CD8-positive, alpha-beta memory T cell (primary cell): ENCODE measurements around the gene MRPL53. TPM values are rescaled to one million over a fixed set of nuclear protein-coding genes. Genes with fewer than 3 reads are reported as not detected.
"Not testable (repeated sequence)": the region's sequence is repeated elsewhere in the genome, so short reads cannot be mapped to it uniquely, and the experiment has no call there.

Experiments used
- CTCF ChIA-PET: fragments of 350-600 bp; sonication (Branson Sonifier 250); formaldehyde crosslinking; loops from one replicate; lab custom pipeline; 2021; ENCODE audit warnings: antibody characterized with exemption; lab: Charles Lee
- POLR2A ChIA-PET: fragments of 350-600 bp; sonication (Branson Sonifier 250); formaldehyde crosslinking; loops from one replicate; lab custom pipeline; 2021; ENCODE audit warnings: antibody characterized with exemption; lab: Charles Lee
- DNase-seq, 5 donors: peaks; one replicate each; pipeline versions ENCODE4 v3.0.0 to v3.0.0-alpha.2; 2020 to 2022; ENCODE audit warnings: mixed read lengths in 1 of 5
- H3K27ac ChIP-seq: one replicate; pipeline ENCODE4 v1.7.0; 2013; ENCODE audit warnings: low read depth, mild to moderate bottlenecking, low read length, moderate library complexity
- H3K27me3 ChIP-seq: 2 replicates; pipeline ENCODE4 v1.7.0; 2013; ENCODE audit warnings: low read length, mild to moderate bottlenecking; ENCODE audit not compliant: insufficient read depth, poor library complexity, severe bottlenecking
- H3K36me3 ChIP-seq: 2 replicates; pipeline ENCODE4 v1.7.0; 2013; ENCODE audit warnings: mild to moderate bottlenecking, low read length, moderate library complexity; ENCODE audit not compliant: insufficient read depth
- H3K4me1 ChIP-seq: 2 replicates; pipeline ENCODE4 v1.7.0; 2013; ENCODE audit warnings: mild to moderate bottlenecking, low read length, moderate library complexity; ENCODE audit not compliant: insufficient read depth
- H3K4me3 ChIP-seq: 2 replicates; pipeline ENCODE4 v1.7.0; 2013; ENCODE audit warnings: mild to moderate bottlenecking, low read length
- H3K9me3 ChIP-seq: 2 replicates; pipeline ENCODE4 v1.7.0; 2013; ENCODE audit warnings: mild to moderate bottlenecking, low read length
- H3K27ac Mint-ChIP-seq, 8 donors: one replicate each; pipeline ENCODE4 v1.8.0; 2020 to 2021; ENCODE audit warnings: mixed read lengths in 8 of 8, mild to moderate bottlenecking in 6 of 8, inconsistent platforms in 3 of 8, moderate library complexity in 3 of 8
- H3K27me3 Mint-ChIP-seq, 2 donors: one replicate each; pipeline ENCODE4 v1.8.0; 2020 to 2021; ENCODE audit warnings: mixed read lengths in 2 of 2, mild to moderate bottlenecking in 1 of 2, moderate library complexity in 1 of 2
- H3K36me3 Mint-ChIP-seq, 3 donors: one replicate each; pipeline ENCODE4 v1.8.0; 2020 to 2021; ENCODE audit warnings: mixed read lengths in 3 of 3, inconsistent platforms in 1 of 3, mild to moderate bottlenecking in 1 of 3
- H3K4me1 Mint-ChIP-seq, 3 donors: one replicate each; pipeline ENCODE4 v1.8.0; 2020 to 2021; ENCODE audit warnings: mixed read lengths in 3 of 3, inconsistent platforms in 1 of 3, mild to moderate bottlenecking in 1 of 3
- H3K4me3 Mint-ChIP-seq, 7 donors: one replicate each; pipeline ENCODE4 v1.8.0; 2020 to 2021; ENCODE audit warnings: mixed read lengths in 7 of 7, mild to moderate bottlenecking in 6 of 7, moderate library complexity in 4 of 7, inconsistent platforms in 2 of 7
- H3K9me3 Mint-ChIP-seq, 5 donors: one replicate each; pipeline ENCODE4 v1.8.0; 2020 to 2022; ENCODE audit warnings: mixed read lengths in 5 of 5, mild to moderate bottlenecking in 3 of 5, moderate library complexity in 2 of 5, inconsistent platforms in 1 of 5
- polyA plus RNA-seq: library from polyadenylated mRNA; unstranded; fragments of 300-500 nt; fragmentation: Illumina TruSeq; gene quantifications from one replicate; pipeline ENCODE4 v1.2.3, GENCODE V29; 2021
- total RNA-seq, 2 experiments: library from RNA; stranded (reverse); gene quantifications; one replicate each; pipeline ENCODE4 v1.2.3, GENCODE V29; 2021

Gene MRPL53
- total and polyA plus RNA-seq, 3 experiments from 2014 or later: 108 to 118 (median 115) TPM

DNA sequence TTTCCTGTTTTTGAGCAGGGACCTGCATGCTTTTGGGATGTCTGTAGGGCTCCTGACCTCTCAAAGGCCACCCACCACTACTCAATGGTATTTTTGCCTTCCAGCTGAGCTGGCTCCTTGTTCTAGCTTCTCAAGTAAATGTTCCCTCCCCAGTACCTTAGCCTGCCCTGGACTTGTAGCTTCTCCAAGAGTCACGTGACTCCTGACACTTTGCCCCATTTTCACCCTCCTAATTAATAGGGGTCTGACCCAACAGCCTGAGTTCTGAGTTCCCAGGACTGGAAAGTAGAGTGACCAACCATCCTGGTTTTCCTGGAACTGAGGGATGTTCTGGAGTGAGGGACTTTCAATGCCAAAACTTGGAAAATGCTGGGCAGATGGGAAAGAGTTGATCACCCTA is 23.0 kb upstream of the MRPL53 start:
- Mint-ChIP-seq H3K4me1 (peaks cover 12 to 26% (median 18%) of the 10 kb centered on the region in 3 donors), H3K27me3 (peaks cover 17 to 18% of the 10 kb centered on the region in 2 donors), H3K9me3 (no peaks in the 10 kb centered on the region), H3K36me3 (peaks cover 7 to 43% (median 14%) of the 10 kb centered on the region in 3 donors), H3K27ac (peak overlapping the region in 3 of 8 donors; percentile 34 to 69 (median 63)), H3K4me3 (peak overlapping the region in 2 of 7 donors; percentile 13 to 39)
- H3K4me3 ChIP-seq: no peak overlapping the region
- peaks cover 22% of the 10 kb centered on the region for H3K36me3 ChIP-seq
- no peaks in the 10 kb centered on the region for H3K9me3 ChIP-seq
- POLR2A ChIA-PET: no interaction called here
- CTCF ChIA-PET: interaction anchor here (1.7 kb wide), 1 partner anchor 10 kb away, joined by 6 read pairs; no protein-coding TSS in a partner anchor
- peaks cover 11% of the 10 kb centered on the region for H3K27me3 ChIP-seq
- no peak for DNase-seq
- peaks cover 20% of the 10 kb centered on the region for H3K4me1 ChIP-seq
- no peak overlapping the region for H3K27ac ChIP-seq

DNA sequence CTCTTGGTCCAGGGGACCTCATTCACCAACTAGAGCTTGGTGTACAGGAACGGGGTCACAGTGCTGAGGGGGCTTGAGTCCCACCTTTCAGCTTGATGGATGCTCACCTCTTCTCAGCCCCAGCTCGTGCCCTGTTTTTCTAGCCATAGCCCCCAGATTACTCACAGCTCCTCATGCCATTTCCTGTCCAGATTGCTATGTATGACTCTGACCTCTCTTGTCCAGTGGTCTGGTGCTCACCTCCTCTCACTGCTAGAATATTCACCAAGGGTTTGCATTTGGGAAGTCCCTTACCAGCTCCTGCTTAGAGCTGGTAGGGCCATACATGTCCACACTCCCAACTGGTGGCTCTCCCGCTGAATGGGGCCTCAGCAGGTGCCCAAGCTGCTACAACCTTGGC is 21.1 kb upstream of the MRPL53 start:
- POLR2A ChIA-PET: no interaction called here
- peaks cover 5 to 11% (median 11%) of the 10 kb centered on the region in 3 donors for H3K4me1 Mint-ChIP-seq
- peaks cover 3% of the 10 kb centered on the region for H3K27me3 ChIP-seq
- H3K27ac ChIP-seq: no peak overlapping the region
- H3K27ac Mint-ChIP-seq: peak overlapping the region in 1 of 8 donors; percentile 40
- H3K36me3 ChIP-seq: peaks cover 24% of the 10 kb centered on the region
- H3K9me3 Mint-ChIP-seq: no peaks in the 10 kb centered on the region
- peaks cover 9% of the 10 kb centered on the region for H3K4me1 ChIP-seq
- H3K4me3 ChIP-seq: no peak overlapping the region
- peaks cover 4% of the 10 kb centered on the region in 2 donors for H3K27me3 Mint-ChIP-seq
- CTCF ChIA-PET: interaction anchor here (1.0 to 1.2 kb wide), 2 partner anchors 11 to 38 kb away, joined by 4 to 10 read pairs; partner anchors contain the start of genes CCDC142 and TTC31
- H3K36me3 Mint-ChIP-seq: peaks cover 7 to 58% (median 16%) of the 10 kb centered on the region in 3 donors
- H3K9me3 ChIP-seq: no peaks in the 10 kb centered on the region
- no peak for DNase-seq
- H3K4me3 Mint-ChIP-seq: no peak overlapping the region

GRCh38 chr2:74491648-74492544 is 19.4 kb upstream of the MRPL53 start:
- no peaks in the 10 kb centered on the region for H3K27me3 Mint-ChIP-seq
- H3K4me1 Mint-ChIP-seq: peaks cover 0 to 1% (median 0%) of the 10 kb centered on the region in 3 donors
- H3K27ac ChIP-seq: no peak overlapping the region
- no peaks in the 10 kb centered on the region for H3K27me3 ChIP-seq
- H3K27ac Mint-ChIP-seq: no peak overlapping the region
- H3K36me3 ChIP-seq: peaks cover 31% of the 10 kb centered on the region
- no peaks in the 10 kb centered on the region for H3K9me3 ChIP-seq
- no peaks in the 10 kb centered on the region for H3K4me1 ChIP-seq
- H3K36me3 Mint-ChIP-seq: peaks cover 7 to 64% (median 17%) of the 10 kb centered on the region in 3 donors
- H3K4me3 ChIP-seq: no peak overlapping the region
- no peak overlapping the region for H3K4me3 Mint-ChIP-seq
- H3K9me3 Mint-ChIP-seq: no peaks in the 10 kb centered on the region
- no peak for DNase-seq
- ChIA-PET POLR2A (no interaction called here), CTCF (interaction anchor here (0.9 kb wide), 1 partner anchor 9 kb away, joined by 5 read pairs; the partner anchor contains the start of genes CCDC142 and TTC31)

DNA sequence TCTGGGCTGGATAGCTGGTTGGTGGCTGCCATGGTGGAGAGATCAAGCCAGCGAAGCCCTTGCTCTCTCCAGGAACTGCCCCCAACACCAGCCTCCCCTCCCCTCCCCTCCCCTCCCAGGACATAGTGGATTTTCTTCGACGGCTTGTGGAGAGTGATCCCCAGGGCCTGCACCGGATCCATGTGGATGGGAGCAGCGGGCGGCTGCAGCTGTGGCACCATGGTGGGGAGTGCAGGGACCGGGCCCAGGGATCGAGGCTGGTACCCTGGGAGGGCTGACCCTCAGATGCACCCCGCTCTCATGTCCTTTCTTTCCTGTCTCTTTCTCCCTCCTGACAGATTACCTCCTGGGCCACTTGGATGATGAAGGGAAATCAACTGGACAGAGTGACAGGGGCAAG is 17.4 kb upstream of the MRPL53 start:
- Mint-ChIP-seq H3K9me3 (no peaks in the 10 kb centered on the region), H3K36me3 (peaks cover 7 to 80% (median 20%) of the 10 kb centered on the region in 3 donors), H3K27me3 (no peaks in the 10 kb centered on the region), H3K4me3 (no peak overlapping the region), H3K4me1 (peaks cover 2 to 10% (median 4%) of the 10 kb centered on the region in 3 donors), H3K27ac (no peak overlapping the region)
- Histone ChIP-seq H3K27me3 (no peaks in the 10 kb centered on the region), H3K9me3 (no peaks in the 10 kb centered on the region), H3K27ac (no peak overlapping the region), H3K4me1 (no peaks in the 10 kb centered on the region), H3K36me3 (peaks cover 35% of the 10 kb centered on the region), H3K4me3 (no peak overlapping the region)
- ChIA-PET CTCF (interaction anchor here (1.1 to 1.3 kb wide), 3 partner anchors 10 to 55 kb away, joined by 3 to 4 read pairs (median 3); no protein-coding TSS in a partner anchor), POLR2A (interaction anchor here (0.6 kb wide), 1 partner anchor 29 kb away, joined by 7 read pairs; no protein-coding TSS in a partner anchor)
- no peak for DNase-seq

DNA sequence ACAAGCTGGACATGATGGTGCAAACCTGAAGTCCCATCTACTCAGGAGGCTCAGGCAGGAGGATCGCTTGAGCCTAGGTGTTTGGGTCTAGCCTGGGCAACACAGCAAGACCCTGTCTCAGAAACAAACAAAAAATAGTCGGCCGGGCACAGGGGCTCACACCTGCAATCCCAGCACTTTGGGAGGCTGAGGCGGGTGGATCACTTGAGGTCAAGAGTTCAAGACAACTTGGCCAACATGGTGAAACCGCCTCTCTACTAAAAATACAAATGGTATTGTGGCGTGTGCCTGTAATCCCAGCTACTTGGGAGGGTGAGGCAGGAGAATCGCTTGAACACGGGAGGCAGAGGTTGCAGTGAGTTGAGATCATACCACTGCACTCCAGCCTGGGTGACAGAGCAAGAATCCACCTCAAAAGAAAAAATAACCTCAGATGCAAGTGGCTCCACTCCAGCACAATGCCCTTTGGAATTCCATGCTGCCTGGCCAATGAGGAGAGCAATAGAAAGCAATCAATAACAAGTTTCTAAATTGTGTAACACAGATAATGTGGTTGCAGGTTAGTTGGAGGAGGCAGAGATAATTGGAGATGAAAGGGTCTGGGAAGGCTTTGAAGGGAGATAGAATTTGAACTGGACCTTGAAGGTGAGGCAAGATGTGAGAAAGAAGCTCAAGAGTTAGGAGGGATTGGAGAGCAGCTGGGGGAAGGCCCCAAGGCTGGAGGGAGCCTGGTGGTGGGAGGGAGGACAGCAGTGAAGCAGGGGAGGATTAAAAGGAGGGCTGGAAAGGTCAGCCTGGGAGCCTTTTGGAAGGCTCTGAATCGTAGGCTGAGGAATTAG is 16.4 kb upstream of the MRPL53 start:
- H3K27ac Mint-ChIP-seq: no peak overlapping the region

GRCh38 chr2:74486141-74486540 is 13.7 kb upstream of the MRPL53 start:
- H3K4me3 ChIP-seq: no peak overlapping the region
- no peaks in the 10 kb centered on the region for H3K27me3 ChIP-seq
- Mint-ChIP-seq H3K4me1 (peaks cover 20 to 39% (median 28%) of the 10 kb centered on the region in 3 donors), H3K9me3 (no peaks in the 10 kb centered on the region), H3K27me3 (no peaks in the 10 kb centered on the region), H3K27ac (no peak overlapping the region), H3K4me3 (peak overlapping the region in 1 of 7 donors; percentile 10), H3K36me3 (peaks cover 4 to 61% (median 11%) of the 10 kb centered on the region in 3 donors)
- ChIA-PET CTCF (no interaction called here), POLR2A (no interaction called here)
- H3K4me1 ChIP-seq: peaks cover 16% of the 10 kb centered on the region
- H3K9me3 ChIP-seq: no peaks in the 10 kb centered on the region
- H3K36me3 ChIP-seq: peaks cover 20% of the 10 kb centered on the region
- H3K27ac ChIP-seq: no peak overlapping the region
- no peak for DNase-seq

More for the DNA sequence above, 16.4 kb upstream of the MRPL53 start:
- Mint-ChIP-seq H3K27me3 (no peaks in the 10 kb centered on the region), H3K9me3 (no peaks in the 10 kb centered on the region), H3K4me1 (peaks cover 4 to 15% (median 10%) of the 10 kb centered on the region in 3 donors), H3K36me3 (peaks cover 7 to 76% (median 21%) of the 10 kb centered on the region in 3 donors), H3K4me3 (no peak overlapping the region)
- ChIA-PET CTCF (interaction anchor here (1.1 to 1.3 kb wide), 3 partner anchors 12 to 43 kb away, joined by 3 to 4 read pairs (median 4); no protein-coding TSS in a partner anchor), POLR2A (interaction anchor here (0.6 kb wide), 2 partner anchors 11 to 37 kb away, joined by 3 to 4 read pairs; no protein-coding TSS in a partner anchor)
- Histone ChIP-seq H3K27ac (no peak overlapping the region), H3K9me3 (no peaks in the 10 kb centered on the region), H3K4me3 (no peak overlapping the region), H3K27me3 (no peaks in the 10 kb centered on the region), H3K36me3 (peaks cover 35% of the 10 kb centered on the region), H3K4me1 (no peaks in the 10 kb centered on the region)
- no peak for DNase-seq

- H3K4me1 ChIP-seq: peaks cover 25% of the 10 kb centered on the region
- POLR2A ChIA-PET: interaction anchor here (0.8 to 3.9 kb wide), 4 partner anchors 11 to 48 kb away, joined by 3 to 56 read pairs (median 33); partner anchors contain the start of genes INO80B, MRPL53 and WBP1
- peak overlapping the region; percentile 89 for H3K27ac ChIP-seq
- H3K9me3 Mint-ChIP-seq, H3K27me3 Mint-ChIP-seq, DNase-seq, H3K9me3 ChIP-seq, H3K27me3 ChIP-seq: not testable (repeated sequence)
- Mint-ChIP-seq H3K4me3 (peak overlapping the region; percentile 98 to 100 (median 100)), H3K27ac (peak overlapping the region; percentile 3 to 100 (median 100)), H3K36me3 (peaks cover 0 to 55% (median 9%) of the 10 kb centered on the region in 3 donors), H3K4me1 (peaks cover 32 to 56% (median 45%) of the 10 kb centered on the region in 3 donors)
- CTCF ChIA-PET: interaction anchor here (0.9 to 5.6 kb wide), 18 partner anchors 8 to 232 kb away, joined by 3 to 83 read pairs (median 8); partner anchors contain the start of genes AUP1, HTRA2, INO80B and LBX2
- peaks cover 18% of the 10 kb centered on the region for H3K36me3 ChIP-seq
- peak overlapping the region; percentile 99 for H3K4me3 ChIP-seq
Measured at GRCh38 chr2:74483675-74484164, 11.2 kb upstream of the MRPL53 start.
